ENCODE measurements around the gene FRYL.

The FRYL gene

GRCh38 chr4:48698029-48698971 is 81.8 kb downstream of the FRYL start:
- TF ChIP-seq TAF1 (IDR thresholded peaks at IDR 0.05; ENCODE audit: borderline replicate concordance, insufficient read depth, low read length) (no peak), FOXP2 (optimal IDR thresholded peaks at IDR 0.05; ENCODE audit: borderline replicate concordance, extremely low read depth, extremely low read length, insufficient read depth) (no peak), SIN3A (IDR thresholded peaks at IDR 0.05; ENCODE audit: borderline replicate concordance, insufficient read depth, low read length) (no peak), REST (IDR thresholded peaks at IDR 0.05; ENCODE audit: insufficient read depth in 1 of 2, low read depth in 2 of 2, low read length in 2 of 2) (no peak), POLR2AphosphoS5 (IDR thresholded peaks at IDR 0.05; ENCODE audit: low read depth, low read length) (no peak)

GRCh38 chr4:48694824-48695223 is 85.3 kb downstream of the FRYL start:
- TF ChIP-seq SIN3A (IDR thresholded peaks at IDR 0.05; ENCODE audit: borderline replicate concordance, insufficient read depth, low read length) (no peak), POLR2AphosphoS5 (IDR thresholded peaks at IDR 0.05; ENCODE audit: low read depth, low read length) (no peak), FOXP2 (optimal IDR thresholded peaks at IDR 0.05; ENCODE audit: borderline replicate concordance, extremely low read depth, extremely low read length, insufficient read depth) (no peak), TAF1 (IDR thresholded peaks at IDR 0.05; ENCODE audit: borderline replicate concordance, insufficient read depth, low read length) (no peak), REST (IDR thresholded peaks at IDR 0.05; ENCODE audit: insufficient read depth in 1 of 2, low read depth in 2 of 2, low read length in 2 of 2) (no peak)

GRCh38 chr4:48693856-48694574 is 86.1 kb downstream of the FRYL start:
- TF ChIP-seq TAF1 (IDR thresholded peaks at IDR 0.05; ENCODE audit: borderline replicate concordance, insufficient read depth, low read length) (no peak), FOXP2 (optimal IDR thresholded peaks at IDR 0.05; ENCODE audit: borderline replicate concordance, extremely low read depth, extremely low read length, insufficient read depth) (no peak)

- TF ChIP-seq SIN3A (IDR thresholded peaks at IDR 0.05; ENCODE audit: borderline replicate concordance, insufficient read depth, low read length) (no peak), REST (IDR thresholded peaks at IDR 0.05; ENCODE audit: insufficient read depth in 1 of 2, low read depth in 2 of 2, low read length in 2 of 2) (no peak), FOXP2 (optimal IDR thresholded peaks at IDR 0.05; ENCODE audit: borderline replicate concordance, extremely low read depth, extremely low read length, insufficient read depth) (no peak), TAF1 (IDR thresholded peaks at IDR 0.05; ENCODE audit: borderline replicate concordance, insufficient read depth, low read length) (no peak), POLR2AphosphoS5 (IDR thresholded peaks at IDR 0.05; ENCODE audit: low read depth, low read length) (no peak)
Observed at GRCh38 chr4:48692897-48693296, 87.2 kb downstream of the FRYL start.

GRCh38 chr4:48692044-48692443 is 88.0 kb downstream of the FRYL start:
- TF ChIP-seq TAF1 (IDR thresholded peaks at IDR 0.05; ENCODE audit: borderline replicate concordance, insufficient read depth, low read length): no peak
- TF ChIP-seq FOXP2 (optimal IDR thresholded peaks at IDR 0.05; ENCODE audit: borderline replicate concordance, extremely low read depth, extremely low read length, insufficient read depth): no peak
- no peak for TF ChIP-seq SIN3A (IDR thresholded peaks at IDR 0.05; ENCODE audit: borderline replicate concordance, insufficient read depth, low read length)
- no peak for TF ChIP-seq REST (IDR thresholded peaks at IDR 0.05; ENCODE audit: insufficient read depth in 1 of 2, low read depth in 2 of 2, low read length in 2 of 2)
- no peak for TF ChIP-seq POLR2AphosphoS5 (IDR thresholded peaks at IDR 0.05; ENCODE audit: low read depth, low read length)
